ENCODE measurements around the gene SLC43A2.

GRCh38 chr17:1582374-1582773 lies 46.3 kb downstream of the SLC43A2 start:
- TF ChIP-seq POLR2A (IDR thresholded peaks at IDR 0.05; ENCODE audit: low read depth) (no peak), CTCF (IDR thresholded peaks at IDR 0.05) (no peak), EP300 (IDR thresholded peaks at IDR 0.05) (no peak), POLR2AphosphoS5 (IDR thresholded peaks at IDR 0.05) (no peak)

Measured in esophagus muscularis mucosa (tissue), 4 donors.